ENCODE measurements around the gene DISC1. TPM values are rescaled to one million over a fixed set of nuclear protein-coding genes. Genes with fewer than 3 reads are reported as not detected.

Gene DISC1
- polyA plus RNA-seq, 1 donor from 2014 or later = 0.84 TPM

GRCh38 chr1:231964241-231964640 is 337.7 kb downstream of the DISC1 start:
- no peaks in the 10 kb centered on the region for H4K20me1 ChIP-seq (ENCODE audit: insufficient read depth)
- H3K27me3 ChIP-seq (ENCODE audit: insufficient read depth, low read depth, low read length) = no peaks in the 10 kb centered on the region
- no peak overlapping the region for H3K4me2 ChIP-seq (ENCODE audit: low read length)
- H3F3A ChIP-seq (ENCODE audit: insufficient read depth, low read length, poor library complexity, severe bottlenecking) = no peaks in the 10 kb centered on the region
- no peak overlapping the region for H2AFZ ChIP-seq (ENCODE audit: low read depth, low read length)
- TF ChIP-seq CTCF (IDR thresholded peaks at IDR 0.05; ENCODE audit: poor library complexity, severe bottlenecking) (no peak), TAF1 (IDR thresholded peaks at IDR 0.05; ENCODE audit: low read depth) (no peak), POLR2AphosphoS5 (IDR thresholded peaks at IDR 0.05) (no peak), MXI1 (conservative IDR thresholded peaks at IDR 0.05; ENCODE audit: poor library complexity, severe bottlenecking) (no peak), RAD21 (conservative IDR thresholded peaks at IDR 0.05) (no peak), REST (IDR thresholded peaks at IDR 0.05; ENCODE audit: borderline replicate concordance) (no peak), EP300 (conservative IDR thresholded peaks at IDR 0.05; ENCODE audit: poor library complexity, severe bottlenecking) (no peak), SMC3 (conservative IDR thresholded peaks at IDR 0.05; ENCODE audit: poor library complexity) (no peak), EZH2 (IDR thresholded peaks at IDR 0.05; ENCODE audit: borderline replicate concordance, insufficient read depth, low read length, poor library complexity, severe bottlenecking) (no peak)
- no peak overlapping the region for H3K9ac ChIP-seq (ENCODE audit: low read length)
- no peaks in the 10 kb centered on the region for H3K9me2 ChIP-seq (ENCODE audit: insufficient read depth, low read length)
- no peaks in the 10 kb centered on the region for H3K79me2 ChIP-seq (replicated peaks; ENCODE audit: insufficient read depth, low read length)
- no peaks in the 10 kb centered on the region for H3K9me3 ChIP-seq (ENCODE audit: low read length)
- H3K4me3 ChIP-seq (ENCODE audit: low read length) = no peak overlapping the region
- H3K36me3 ChIP-seq (ENCODE audit: insufficient read depth, low read length) = no peaks in the 10 kb centered on the region
- H3K27ac ChIP-seq (ENCODE audit: low read length) = no peak overlapping the region

- Histone ChIP-seq H3F3A (ENCODE audit: insufficient read depth, low read length, poor library complexity, severe bottlenecking) (no peaks in the 10 kb centered on the region), H3K4me3 (ENCODE audit: low read length) (no peak overlapping the region), H2AFZ (ENCODE audit: low read depth, low read length) (no peak overlapping the region), H3K27me3 (ENCODE audit: insufficient read depth, low read depth, low read length) (no peaks in the 10 kb centered on the region), H3K36me3 (ENCODE audit: insufficient read depth, low read length) (no peaks in the 10 kb centered on the region), H3K9ac (ENCODE audit: low read length) (no peak overlapping the region), H3K9me3 (ENCODE audit: low read length) (no peaks in the 10 kb centered on the region), H3K4me2 (ENCODE audit: low read length) (no peak overlapping the region), H3K79me2 (replicated peaks; ENCODE audit: insufficient read depth, low read length) (no peaks in the 10 kb centered on the region), H3K9me2 (ENCODE audit: insufficient read depth, low read length) (no peaks in the 10 kb centered on the region), H3K27ac (ENCODE audit: low read length) (no peak overlapping the region), H4K20me1 (ENCODE audit: insufficient read depth) (no peaks in the 10 kb centered on the region)
- TF ChIP-seq EZH2 (IDR thresholded peaks at IDR 0.05; ENCODE audit: borderline replicate concordance, insufficient read depth, low read length, poor library complexity, severe bottlenecking) (no peak), SMC3 (conservative IDR thresholded peaks at IDR 0.05; ENCODE audit: poor library complexity) (no peak), TAF1 (IDR thresholded peaks at IDR 0.05; ENCODE audit: low read depth) (no peak), RAD21 (conservative IDR thresholded peaks at IDR 0.05) (no peak), EP300 (conservative IDR thresholded peaks at IDR 0.05; ENCODE audit: poor library complexity, severe bottlenecking) (no peak), REST (IDR thresholded peaks at IDR 0.05; ENCODE audit: borderline replicate concordance) (no peak), MXI1 (conservative IDR thresholded peaks at IDR 0.05; ENCODE audit: poor library complexity, severe bottlenecking) (no peak), POLR2AphosphoS5 (IDR thresholded peaks at IDR 0.05) (no peak), CTCF (IDR thresholded peaks at IDR 0.05; ENCODE audit: poor library complexity, severe bottlenecking) (no peak)
These were observed 338.4 kb downstream of the DISC1 start for GRCh38 chr1:231964961-231965360.

Measured in neural cell (in vitro differentiated cells).